NCI-H526 treated with DMSO at 0.1 percent for 48 hours (cell line): ENCODE measurements around the gene GABBR2.

Experiments used
- DNase-seq: peaks from one replicate; lab custom pipeline; 2025; lab: John Stamatoyannopoulos, UW

The GABBR2 gene

GRCh38 chr9:98368366-98369065, 340.2 kb downstream of the GABBR2 start:
- DNase-seq = no peak

GRCh38 chr9:98367923-98368322, 340.8 kb downstream of the GABBR2 start:
- no peak for DNase-seq

GRCh38 chr9:98367371-98367900, 341.3 kb downstream of the GABBR2 start:
- DNase-seq = no peak

GRCh38 chr9:98365781-98366180, 343.0 kb downstream of the GABBR2 start:
- no peak for DNase-seq

GRCh38 chr9:98365227-98365669, 343.5 kb downstream of the GABBR2 start:
- no peak for DNase-seq

GRCh38 chr9:98364086-98364485, 344.6 kb downstream of the GABBR2 start:
- DNase-seq = no peak

GRCh38 chr9:98363644-98364043, 345.1 kb downstream of the GABBR2 start:
- no peak for DNase-seq

- no peak for DNase-seq
These were observed 346.0 kb downstream of the GABBR2 start for GRCh38 chr9:98362624-98363252.

- no peak for DNase-seq
These were observed 347.1 kb downstream of the GABBR2 start for GRCh38 chr9:98361645-98362044.

- no peak for DNase-seq
These were observed 348.5 kb downstream of the GABBR2 start for GRCh38 chr9:98360176-98360708.

- no peak for DNase-seq
These were observed 349.2 kb downstream of the GABBR2 start for GRCh38 chr9:98359569-98359968.

- no peak for DNase-seq
These were observed 350.7 kb downstream of the GABBR2 start for GRCh38 chr9:98357921-98358535.

- DNase-seq = no peak
These were observed 351.6 kb downstream of the GABBR2 start for GRCh38 chr9:98356953-98357690.

GRCh38 chr9:98356326-98356725, 352.4 kb downstream of the GABBR2 start:
- DNase-seq = no peak

GRCh38 chr9:98351370-98351769, 357.4 kb downstream of the GABBR2 start:
- DNase-seq = no peak

- DNase-seq = no peak
These were observed 361.1 kb downstream of the GABBR2 start for GRCh38 chr9:98347642-98348041.

- no peak for DNase-seq
These were observed 363.7 kb downstream of the GABBR2 start for GRCh38 chr9:98345011-98345410.

- DNase-seq = no peak
These were observed 364.2 kb downstream of the GABBR2 start for GRCh38 chr9:98344581-98344980.

GRCh38 chr9:98342820-98343210, 365.9 kb downstream of the GABBR2 start:
- DNase-seq = no peak

GRCh38 chr9:98342098-98342819, 366.5 kb downstream of the GABBR2 start:
- no peak for DNase-seq
